H1 (cell line): Measurements from ENCODE around the gene SMARCD2. TPM values are rescaled to one million over a fixed set of nuclear protein-coding genes. Genes with fewer than 3 reads are reported as not detected.

Experiments
- JUN ChIP-seq: IDR thresholded peaks from 2 replicates; pipeline ENCODE4 v1.6.1; 2011; ENCODE audit warnings: low read depth, mild to moderate bottlenecking, improper control_type of control experiment, low read length
- RXRA ChIP-seq: IDR thresholded peaks from 2 replicates; pipeline ENCODE4 v1.6.1; 2011; ENCODE audit warnings: low read depth, mild to moderate bottlenecking, low read length, moderate library complexity; ENCODE audit not compliant: insufficient read depth
- polyA plus RNA-seq, 7 experiments: library from polyadenylated mRNA; depleted of rRNA in 3 of 7; stranded (reverse) in 5 of 7; unstranded in 2 of 7; fragments of >200 nt in 5 of 7; fragments of 200-250 nt in 2 of 7; gene quantifications; 1 replicate in 5 of 7; 2 replicates in 1 of 7; 4 replicates in 1 of 7; pipeline versions ENCODE4 v1.2.1 to v1.2.3, GENCODE V29; 2011 to 2013; ENCODE audit warnings: missing spikeins in 2 of 7, mixed read lengths in 2 of 7
- total RNA-seq: library from RNA; stranded (reverse); fragmentation: NEBNext Ultra II Directional; extraction: Animal tissue kit (Norgen Biotek cat#: 25700); gene quantifications from 2 replicates; pipeline ENCODE4 v1.2.1, GENCODE V29; 2021

SMARCD2 gene
- total and polyA plus RNA-seq, 2 of the 8 experiments (the other 6 are each of a cell fraction or from before 2014, with no cell fraction given), result 90.0 to 92.2 TPM

GRCh38 chr17:63832014-63832413 lies 10.5 kb downstream of the SMARCD2 start (continued):
- TF ChIP-seq JUN (no peak), RXRA (no peak)
